Stomach (tissue), 4 donors: ENCODE data around the gene RTN3.
"Not testable (repeated sequence)": the region's sequence is repeated elsewhere in the genome, so short reads cannot be mapped to it uniquely, and the experiment has no call there.

Experiments
- POLR2AphosphoS5 ChIP-seq, 3 donors: sonication (generic); formaldehyde crosslinking; IDR thresholded peaks; one replicate each; pipeline ENCODE4 v1.6.1; 2016; ENCODE audit warnings: antibody characterized with exemption in 3 of 3
- TF ChIP-seq, protein P1 (sequence below), 7 experiments: fragments of 450-650 bp in 4 of 7; fragments of 200-600 bp in 3 of 7; sonication (generic) in 3 of 7; IDR thresholded peaks; one replicate each; pipeline ENCODE4 v1.5.1; 2016 to 2019; ENCODE audit warnings: antibody characterized with exemption in 7 of 7, control low read depth in 2 of 7, mild to moderate bottlenecking in 1 of 7

DNA sequence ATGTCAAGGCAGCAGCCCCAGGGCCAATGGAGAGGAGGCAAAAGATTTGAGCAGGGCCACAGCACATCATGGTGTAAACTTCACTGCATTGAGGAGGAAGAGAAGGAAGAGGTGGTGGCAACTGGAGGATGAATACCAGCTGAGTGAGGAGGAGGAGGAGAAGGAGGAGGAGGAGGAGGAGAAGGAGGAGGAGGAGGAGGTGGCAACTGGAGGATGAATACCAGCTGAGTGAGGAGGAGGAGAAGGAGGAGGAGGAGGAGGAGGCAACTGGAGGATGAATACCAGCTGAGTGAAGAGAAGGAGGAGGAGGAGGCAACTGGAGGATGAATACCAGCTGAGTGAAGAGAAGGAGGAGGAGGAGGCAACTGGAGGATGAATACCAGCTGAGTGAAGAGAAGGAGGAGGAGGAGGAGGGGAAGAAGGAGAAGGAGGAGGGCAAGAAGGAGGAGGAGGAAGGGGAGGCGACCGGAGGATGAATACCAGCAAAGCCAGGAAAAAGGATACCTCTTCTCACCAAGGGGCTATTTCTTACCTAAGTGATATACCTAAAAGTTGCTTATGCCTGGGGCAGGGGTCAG, 90.5 kb downstream of the RTN3 start:
- TF ChIP-seq, protein P1, sequence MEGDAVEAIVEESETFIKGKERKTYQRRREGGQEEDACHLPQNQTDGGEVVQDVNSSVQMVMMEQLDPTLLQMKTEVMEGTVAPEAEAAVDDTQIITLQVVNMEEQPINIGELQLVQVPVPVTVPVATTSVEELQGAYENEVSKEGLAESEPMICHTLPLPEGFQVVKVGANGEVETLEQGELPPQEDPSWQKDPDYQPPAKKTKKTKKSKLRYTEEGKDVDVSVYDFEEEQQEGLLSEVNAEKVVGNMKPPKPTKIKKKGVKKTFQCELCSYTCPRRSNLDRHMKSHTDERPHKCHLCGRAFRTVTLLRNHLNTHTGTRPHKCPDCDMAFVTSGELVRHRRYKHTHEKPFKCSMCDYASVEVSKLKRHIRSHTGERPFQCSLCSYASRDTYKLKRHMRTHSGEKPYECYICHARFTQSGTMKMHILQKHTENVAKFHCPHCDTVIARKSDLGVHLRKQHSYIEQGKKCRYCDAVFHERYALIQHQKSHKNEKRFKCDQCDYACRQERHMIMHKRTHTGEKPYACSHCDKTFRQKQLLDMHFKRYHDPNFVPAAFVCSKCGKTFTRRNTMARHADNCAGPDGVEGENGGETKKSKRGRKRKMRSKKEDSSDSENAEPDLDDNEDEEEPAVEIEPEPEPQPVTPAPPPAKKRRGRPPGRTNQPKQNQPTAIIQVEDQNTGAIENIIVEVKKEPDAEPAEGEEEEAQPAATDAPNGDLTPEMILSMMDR (IDR thresholded peaks at IDR 0.05), result not testable (repeated sequence)
- not testable (repeated sequence) for TF ChIP-seq POLR2AphosphoS5 (IDR thresholded peaks at IDR 0.05)
